RKO (cell line): ENCODE data around the gene SAMD3.
"Not testable (repeated sequence)": the region's sequence is repeated elsewhere in the genome, so short reads cannot be mapped to it uniquely, and the experiment has no call there.

ENCODE experiments used
- DNase-seq: peaks from one replicate; pipeline ENCODE4 v3.0.0-alpha.2; 2016; ENCODE audit warnings: low spot score

Gene SAMD3, protein sequence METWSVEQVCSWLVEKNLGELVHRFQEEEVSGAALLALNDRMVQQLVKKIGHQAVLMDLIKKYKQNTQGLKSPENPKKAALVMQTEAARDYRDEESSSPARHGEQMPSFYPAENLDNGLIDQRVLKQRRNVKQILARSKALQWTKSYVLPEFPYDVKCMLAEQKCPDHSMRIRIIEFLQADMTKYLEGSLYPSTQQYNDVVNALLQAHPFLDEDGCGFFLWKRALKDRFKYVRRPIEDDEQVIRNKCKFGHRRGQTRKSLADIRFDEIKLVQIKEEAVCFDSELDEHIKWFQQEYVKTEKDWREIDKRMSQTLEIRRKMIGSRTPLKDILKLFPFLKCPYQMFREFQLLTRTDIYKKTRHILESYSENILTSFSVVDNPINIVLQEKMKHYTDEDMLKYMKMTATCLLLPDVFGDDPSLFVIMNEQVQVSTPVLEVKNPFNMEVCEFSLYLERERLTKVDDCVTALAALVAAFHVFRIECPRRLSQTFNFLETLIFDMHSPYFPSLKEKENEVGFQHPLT

DNA sequence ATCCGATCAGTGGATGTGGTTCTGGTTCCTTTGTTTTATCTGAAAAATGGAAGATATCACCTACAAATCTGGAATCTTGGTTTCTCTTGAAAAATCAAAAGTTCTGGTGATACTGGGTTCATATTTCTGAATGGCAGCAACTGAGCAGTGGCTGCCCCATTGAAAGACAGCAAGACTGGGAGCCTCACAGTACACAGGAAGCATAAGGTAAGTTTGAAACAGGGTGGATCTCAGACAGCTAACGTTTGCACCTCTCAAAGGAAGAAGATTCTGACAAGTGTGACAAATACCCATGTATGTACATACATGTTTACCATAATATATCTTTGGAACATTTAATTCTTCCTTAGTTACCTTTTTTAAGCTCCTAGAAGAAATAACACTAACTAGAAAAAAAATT lies at the start of gene SAMD3:
Gene SAMD3 (minus strand): TSS at position 177 of the 400 bp plus-strand sequence. CDS start 7,678 bp downstream, outside the sequence.
- DNase-seq, result no peak

DNA sequence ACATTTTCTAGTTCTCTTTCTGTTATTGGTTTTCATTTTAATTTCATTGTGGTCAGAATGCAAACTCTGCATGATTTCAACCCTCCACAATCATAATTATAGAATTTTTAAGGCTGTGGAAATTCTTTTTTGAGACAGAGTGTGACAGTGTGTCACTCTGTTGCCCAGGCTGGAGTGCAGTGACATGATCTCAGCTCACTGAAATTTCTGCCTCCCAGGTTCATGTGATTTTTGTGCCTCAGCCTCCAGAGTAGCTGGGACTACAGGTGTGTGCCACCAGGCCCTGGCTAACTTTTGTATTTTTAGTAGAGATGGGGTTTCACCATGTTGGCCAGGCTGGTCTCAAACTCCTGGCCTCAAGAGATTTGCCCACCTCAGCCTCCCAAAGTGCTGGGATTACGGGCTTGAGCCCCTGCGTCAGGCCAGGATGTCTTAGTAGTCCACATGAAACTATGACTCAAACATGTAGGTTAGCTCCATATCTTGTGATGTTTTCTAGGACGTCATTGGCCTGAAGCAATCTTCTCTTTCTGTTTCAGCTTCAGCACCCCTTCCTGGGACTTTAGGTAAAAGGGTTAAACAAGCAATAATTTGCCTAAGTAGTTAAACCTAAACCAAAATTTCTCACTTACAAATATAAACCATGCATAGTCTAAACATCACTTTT lies 47.4 kb upstream of the SAMD3 start:
- no peak for DNase-seq

DNA sequence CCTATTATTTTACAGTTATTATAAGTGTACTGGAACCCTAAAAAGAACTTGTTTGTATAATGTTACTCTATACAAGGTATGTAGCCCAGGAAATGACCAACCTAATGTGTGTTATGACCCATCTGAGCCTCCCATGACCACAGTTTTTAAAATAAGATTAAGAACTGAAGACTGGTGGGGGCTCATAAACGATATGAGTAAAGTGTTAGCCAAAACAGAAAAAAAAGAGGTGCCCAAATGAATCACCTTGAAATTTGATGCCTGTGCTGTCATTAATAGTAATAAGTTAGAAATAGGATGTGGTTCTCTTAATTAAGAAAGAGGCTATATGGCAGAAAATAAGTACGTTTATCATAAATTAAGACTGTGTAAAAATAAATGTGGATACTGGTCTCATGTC lies 42.8 kb upstream of the SAMD3 start:
- DNase-seq, result not testable (repeated sequence)

DNA sequence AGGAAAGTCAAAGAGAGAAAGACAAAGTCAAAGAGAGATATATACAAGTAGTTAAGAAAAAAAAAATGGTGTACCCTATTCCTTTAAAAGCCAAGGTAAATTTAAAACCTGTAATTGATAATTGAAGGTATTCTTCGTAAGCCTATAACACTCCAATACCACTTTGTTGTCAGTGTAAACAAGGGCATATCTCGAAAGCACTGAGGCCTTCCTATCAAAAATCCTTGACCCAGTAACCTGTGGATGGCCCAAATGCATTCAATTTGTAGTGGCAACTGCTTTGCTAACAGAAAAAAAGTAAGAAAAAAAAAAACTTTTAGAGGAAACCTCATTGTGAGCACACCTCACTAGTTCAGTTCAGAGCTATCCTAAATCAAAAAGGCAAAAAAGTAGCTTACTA lies 39.3 kb upstream of the SAMD3 start:
- no peak for DNase-seq

DNA sequence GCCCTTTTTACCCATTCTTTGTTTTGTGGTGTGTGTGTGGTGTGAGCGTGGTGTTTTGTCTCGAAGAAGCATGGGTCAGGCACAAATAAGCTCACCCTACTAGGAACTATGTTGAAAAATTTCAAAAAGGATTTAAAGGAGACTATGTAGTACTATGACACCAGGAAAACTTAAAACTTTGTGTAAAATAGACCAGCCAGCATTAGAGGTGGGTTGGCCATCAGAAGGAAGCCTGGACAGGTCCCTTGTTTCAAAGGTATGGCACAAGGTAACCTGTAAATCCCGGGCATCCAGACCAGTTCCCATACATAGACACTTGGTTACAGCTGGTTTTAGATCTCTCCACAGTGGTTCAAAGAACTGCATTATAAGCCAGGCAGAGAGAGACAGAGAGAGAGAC lies 38.8 kb upstream of the SAMD3 start:
- DNase-seq, result not testable (repeated sequence)

DNA sequence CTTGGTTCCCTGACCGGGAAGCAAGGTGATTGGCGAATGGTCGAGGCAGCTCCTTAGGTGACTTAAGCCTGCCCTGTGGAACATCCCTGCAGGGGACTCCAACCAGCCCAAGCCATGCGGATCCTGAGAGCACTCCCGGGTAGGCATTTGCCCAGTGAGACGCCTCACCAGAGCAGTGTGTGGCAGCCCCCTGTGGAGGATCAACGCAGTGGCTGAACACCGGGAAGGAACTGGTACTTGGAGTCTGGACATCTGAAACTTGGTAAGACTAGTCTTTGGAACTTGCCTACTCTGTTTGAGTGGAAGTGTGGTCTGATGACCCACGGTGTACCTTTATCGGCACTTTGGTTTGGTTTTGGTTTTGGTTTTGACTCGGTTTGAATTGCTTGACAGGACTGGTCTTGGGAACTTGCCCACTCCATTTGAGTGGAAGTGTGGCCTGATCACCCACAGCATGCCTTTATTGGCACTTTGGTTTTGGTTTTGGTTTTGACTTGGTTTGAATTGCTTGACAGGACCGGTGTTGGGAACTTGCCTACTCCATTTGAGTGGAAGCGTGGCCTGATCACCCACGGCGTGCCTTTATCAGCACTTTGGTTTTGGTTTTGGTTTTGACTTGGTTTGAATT lies 38.0 kb upstream of the SAMD3 start:
- not testable (repeated sequence) for DNase-seq

DNA sequence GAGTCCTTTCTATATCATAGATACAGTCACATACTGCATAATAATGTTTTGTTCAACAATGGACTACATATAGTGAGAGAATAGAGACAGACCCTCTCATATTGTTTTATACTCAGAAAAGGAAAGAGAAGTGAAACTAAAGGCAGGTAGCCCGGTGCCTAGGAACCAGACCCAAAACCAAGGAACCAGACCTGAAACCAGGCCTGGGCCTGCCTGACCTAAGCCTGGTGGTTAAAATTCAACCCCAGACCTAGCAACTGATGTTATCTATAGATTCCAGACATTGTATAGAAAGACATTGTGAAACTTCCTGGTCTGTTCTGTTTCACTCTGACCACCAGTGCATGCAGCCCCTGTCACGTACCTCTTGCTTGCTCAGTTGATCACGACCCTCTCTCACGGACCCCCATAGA lies 37.3 kb upstream of the SAMD3 start:
- DNase-seq, result not testable (repeated sequence)

DNA sequence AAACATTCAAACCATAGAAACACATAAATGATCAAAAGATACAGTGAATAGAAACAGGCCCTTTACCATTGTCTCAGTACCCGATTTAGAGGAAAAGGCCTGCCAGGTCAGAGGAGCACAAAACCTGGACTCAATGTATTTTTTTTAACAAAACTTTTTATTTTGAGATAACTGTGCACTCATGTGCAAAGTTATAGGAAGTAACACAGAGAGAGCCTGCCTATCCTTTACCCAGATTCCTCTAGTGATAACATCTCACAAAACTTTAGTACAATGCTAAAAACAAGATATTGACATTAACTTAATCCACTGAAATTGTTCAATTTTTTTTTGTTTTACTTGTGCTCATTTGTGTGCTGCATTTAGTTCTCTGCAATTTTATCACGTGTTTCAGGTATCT lies 36.8 kb upstream of the SAMD3 start:
- no peak for DNase-seq

DNA sequence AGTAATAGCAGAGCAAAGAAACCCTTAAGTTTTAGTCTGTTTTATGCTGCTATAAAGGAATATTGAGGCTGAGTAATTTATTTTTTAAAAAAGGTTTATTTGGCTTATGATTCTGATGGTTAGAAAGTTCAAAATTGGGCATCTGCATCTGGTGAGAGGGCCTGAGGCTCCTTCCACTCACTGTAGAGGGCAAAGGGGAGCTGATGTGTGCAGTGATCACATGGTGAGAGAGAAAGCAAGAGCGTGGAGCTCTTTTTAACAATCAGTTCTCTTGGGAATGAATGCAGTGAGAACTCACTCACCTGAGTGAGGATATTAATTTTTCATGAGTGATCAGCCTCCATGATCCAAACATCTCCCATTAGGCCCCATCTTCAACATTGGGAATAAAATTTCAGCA lies 36.4 kb upstream of the SAMD3 start:
- no peak for DNase-seq

DNA sequence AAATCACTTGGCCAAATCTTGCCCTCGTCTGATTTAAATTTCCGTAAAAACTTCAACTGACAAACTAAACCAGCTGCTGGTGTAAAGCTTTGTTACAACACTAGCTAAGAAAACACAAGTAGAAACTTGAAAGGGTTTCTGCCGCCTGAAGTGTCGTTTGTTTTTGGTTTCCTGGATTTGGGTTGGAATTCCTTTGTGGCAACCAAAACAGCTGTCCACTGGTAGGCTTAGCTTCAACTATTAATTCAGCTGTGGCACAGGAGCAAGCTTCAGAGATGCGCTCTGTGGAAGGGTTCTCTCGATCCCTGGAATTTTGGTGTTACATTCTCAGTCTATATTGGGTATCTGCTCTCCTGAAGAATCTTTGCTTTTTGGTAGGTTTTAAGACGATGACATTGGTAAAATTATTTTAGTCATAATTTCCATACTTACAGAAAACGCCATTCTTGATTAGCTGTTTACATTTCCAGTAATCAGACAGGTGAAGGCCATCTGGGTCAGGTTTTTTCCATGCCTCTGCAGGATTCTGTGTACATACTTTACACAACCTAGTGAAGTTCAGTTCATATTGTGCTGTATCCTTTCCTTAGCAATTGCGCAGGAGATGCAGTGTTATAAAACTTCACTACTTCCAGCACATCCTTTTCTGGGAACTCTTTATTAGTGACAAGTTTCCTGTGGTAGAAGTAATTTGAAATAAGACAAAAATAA lies 29.9 kb upstream of the SAMD3 start:
- DNase-seq, result no peak

DNA sequence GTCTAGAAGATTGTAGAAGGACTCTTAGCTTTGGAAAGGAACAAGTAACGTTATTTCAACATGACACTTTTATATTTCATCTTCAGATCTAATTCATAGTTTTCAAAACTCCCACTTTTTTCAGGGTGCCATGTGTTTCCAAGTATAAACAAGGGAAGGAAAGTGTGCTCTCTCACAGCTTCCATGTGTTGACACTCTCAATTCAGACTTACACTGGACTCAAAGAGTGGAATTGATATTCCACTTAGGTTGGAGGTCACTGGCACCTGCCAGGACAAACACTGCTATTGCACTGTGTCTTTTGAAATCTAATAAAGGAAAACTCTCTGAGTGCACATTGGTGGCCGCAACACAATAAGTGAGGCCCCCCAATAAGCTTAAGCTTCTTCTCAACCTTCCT lies 22.5 kb upstream of the SAMD3 start:
- DNase-seq, result no peak

DNA sequence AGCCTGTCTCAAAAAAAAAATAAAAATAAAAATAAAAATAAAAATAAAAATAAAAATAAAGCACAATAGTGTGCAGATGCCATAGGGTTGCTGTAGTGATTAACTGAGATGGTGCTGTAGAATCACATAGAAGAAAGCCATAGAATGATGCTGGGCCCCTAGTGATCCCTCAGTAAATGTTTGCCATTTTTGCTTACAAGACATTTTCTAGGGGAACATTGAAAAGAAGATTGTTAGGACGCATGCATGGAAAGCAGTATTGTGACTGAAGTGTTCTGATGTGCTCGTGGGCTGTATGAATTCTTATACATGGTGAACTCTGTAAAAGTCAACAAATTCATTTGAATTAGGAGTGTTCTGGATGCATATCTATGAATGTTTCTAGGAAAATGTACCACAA lies 22.0 kb upstream of the SAMD3 start:
- no peak for DNase-seq

DNA sequence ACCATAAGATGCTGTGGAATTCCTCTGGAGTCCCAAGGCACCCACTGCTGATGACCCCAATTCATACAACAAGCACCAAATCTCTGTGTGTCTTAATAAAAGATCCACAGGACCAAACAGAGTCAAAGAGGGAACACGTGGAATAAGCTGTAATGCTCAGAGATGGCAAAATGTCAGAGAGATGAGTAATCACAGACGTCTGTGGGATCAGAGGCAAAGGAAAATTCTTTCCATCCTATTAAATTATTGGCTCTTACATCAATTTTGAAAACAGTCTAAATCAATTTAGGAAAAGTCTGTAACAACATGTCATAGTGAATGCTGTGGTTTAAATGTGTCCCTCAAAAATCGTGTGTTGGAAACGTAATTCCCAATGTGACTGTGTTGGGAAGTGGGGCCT lies 17.5 kb upstream of the SAMD3 start:
- DNase-seq, result peak; percentile 1

DNA sequence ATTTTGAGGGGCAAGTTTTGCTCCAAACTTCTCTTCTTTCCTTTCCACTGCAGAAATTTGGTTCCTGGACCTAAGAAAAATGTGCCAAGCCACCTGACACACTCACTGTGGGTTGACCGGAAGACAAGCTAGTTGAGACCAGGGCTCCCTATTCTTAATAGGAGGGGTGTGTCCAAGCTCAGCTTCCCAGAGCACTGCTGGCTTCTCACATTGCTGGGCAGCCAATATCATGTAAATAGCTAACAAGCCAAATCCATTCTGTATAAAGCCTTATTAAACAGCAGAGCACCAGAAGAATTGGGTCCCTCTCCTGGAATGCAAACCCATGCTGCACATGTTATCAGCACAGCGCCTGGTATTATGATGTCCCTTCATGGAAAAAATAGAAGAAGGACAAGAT lies 17.0 kb upstream of the SAMD3 start:
- DNase-seq, result no peak

DNA sequence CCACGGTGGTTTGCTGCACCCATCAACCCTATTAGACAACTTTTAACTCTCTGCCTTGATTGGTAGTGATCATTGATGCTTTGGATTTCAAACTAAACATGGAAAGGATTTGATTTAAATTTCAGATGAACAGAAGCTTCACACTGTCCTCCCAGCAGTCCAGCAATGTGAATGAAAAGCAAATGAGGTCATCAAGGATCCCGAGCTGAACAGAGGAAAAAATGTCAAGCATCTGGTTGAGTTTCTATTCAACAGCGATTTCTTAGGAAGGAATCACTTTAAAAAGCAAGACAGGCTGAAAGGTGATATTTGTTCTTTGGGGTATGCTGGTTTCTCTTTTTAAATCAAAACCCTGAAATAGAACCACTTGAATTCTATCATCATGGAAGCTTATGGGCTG lies 10.6 kb upstream of the SAMD3 start:
- no peak for DNase-seq

DNA sequence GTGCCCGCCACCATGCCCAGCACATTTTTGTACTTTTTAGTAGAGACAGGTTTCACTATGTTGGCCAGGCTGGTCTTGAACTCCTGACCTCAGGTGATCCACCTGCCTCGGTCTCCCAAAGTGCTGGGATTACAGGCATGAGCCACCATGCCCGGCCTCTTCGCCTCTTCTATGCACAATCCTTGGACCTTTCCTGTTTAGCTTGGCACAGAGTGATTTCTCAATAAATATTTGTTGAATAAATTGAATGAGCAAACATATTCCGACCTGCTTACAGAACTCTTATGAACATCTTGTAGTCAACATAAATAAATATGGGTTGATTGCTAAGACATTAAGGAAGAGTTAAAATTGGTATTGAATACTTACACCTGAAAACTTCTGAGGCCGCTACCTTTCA lies 7.8 kb upstream of the SAMD3 start:
- not testable (repeated sequence) for DNase-seq

DNA sequence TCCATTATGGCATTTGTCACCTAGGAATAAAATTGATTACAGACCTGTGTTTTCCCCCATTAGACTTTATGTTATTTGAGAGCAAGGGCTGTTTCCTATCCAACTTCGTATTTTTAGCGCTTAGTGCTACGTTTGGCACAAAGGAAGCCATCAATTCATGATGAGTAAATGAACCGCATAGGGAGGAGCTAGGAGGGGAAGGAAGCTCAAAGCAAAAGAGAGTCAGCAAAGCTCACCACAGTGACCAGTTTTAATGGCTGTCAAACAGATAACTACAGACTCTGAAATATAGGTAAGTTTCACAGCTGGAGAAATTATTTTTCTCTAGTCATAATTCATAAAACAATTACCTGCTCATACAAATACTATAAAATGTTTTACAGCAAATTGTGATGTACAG lies 6.9 kb upstream of the SAMD3 start:
- DNase-seq, result no peak

DNA sequence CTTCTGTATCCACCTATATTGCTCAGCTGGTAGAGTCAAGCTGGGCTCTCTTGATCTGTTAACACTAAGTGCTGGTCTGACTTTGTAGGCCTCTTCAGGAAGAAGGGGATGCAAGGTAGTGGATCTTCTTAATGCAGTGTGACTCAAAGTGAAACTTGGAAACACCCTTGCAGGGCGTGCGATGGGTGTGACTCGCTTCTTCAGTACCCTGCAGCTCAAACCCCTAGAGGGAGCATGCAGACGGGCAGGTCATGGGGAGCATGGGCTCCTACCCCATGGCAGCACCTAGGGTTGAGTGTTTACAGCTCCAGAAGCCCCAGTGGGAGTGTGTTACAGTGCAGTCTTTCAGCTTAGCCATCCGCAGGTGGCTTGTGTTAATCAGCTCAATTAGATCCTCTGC lies 757 bp upstream of the SAMD3 start:
- peak; percentile 22 for DNase-seq

DNA sequence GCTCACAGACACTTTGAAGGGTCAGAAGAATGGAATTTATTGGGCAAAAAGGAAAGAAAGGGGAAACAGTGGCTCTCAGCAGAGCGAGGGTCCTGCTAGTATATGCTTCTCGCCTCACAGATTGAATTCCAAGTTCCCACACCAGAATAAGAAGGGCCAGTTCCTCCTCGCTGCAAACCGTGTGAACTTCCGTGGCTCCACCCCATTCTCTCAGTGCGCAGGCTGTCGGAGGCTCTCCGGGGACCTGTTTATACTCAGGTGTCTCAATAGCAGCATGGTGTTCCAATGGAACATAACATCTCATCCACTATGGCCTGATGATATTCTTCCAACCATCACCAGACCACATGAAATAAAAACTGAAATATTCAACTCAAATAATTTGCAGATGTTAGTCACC lies 4.6 kb downstream of the SAMD3 start:
- no peak for DNase-seq

DNA sequence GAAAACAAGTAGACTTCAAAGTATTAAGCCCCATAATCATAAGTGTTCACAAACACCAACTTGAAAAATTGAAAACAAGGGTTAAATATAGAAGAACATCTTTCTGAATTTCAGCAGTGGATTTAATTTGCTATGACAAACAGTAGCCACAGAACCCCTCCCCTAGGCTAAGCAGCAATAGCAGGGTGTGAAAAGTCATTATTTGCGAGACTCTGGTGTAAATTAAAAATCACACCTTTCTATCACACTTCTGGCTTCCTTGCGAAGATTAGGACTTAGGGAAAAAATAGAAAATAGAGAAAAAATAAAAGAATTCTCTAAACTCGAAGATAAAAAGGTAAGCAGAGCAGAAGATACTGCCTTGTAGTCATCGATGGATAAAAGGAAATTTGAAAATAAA lies 6.1 kb downstream of the SAMD3 start:
- no peak for DNase-seq

DNA sequence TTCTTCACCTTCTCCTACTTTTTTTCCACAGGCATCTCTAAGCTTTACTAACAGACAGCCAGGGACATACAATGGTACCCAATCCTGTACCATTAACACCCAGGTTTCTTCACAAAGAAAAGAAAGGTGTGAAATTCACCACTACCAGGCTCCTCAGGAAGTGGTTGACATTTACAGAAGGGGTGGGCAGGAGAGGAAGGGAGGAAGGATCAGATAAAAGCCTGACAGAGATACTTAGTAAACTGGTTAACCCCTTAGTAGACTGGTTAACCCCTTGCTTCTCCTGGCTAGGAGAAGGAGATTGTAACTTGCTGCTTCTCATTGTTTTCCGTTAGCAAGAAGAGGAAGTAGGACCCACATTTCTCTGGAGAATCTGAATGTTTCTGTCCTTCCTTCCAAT lies 7.2 kb downstream of the SAMD3 start:
- no peak for DNase-seq

DNA sequence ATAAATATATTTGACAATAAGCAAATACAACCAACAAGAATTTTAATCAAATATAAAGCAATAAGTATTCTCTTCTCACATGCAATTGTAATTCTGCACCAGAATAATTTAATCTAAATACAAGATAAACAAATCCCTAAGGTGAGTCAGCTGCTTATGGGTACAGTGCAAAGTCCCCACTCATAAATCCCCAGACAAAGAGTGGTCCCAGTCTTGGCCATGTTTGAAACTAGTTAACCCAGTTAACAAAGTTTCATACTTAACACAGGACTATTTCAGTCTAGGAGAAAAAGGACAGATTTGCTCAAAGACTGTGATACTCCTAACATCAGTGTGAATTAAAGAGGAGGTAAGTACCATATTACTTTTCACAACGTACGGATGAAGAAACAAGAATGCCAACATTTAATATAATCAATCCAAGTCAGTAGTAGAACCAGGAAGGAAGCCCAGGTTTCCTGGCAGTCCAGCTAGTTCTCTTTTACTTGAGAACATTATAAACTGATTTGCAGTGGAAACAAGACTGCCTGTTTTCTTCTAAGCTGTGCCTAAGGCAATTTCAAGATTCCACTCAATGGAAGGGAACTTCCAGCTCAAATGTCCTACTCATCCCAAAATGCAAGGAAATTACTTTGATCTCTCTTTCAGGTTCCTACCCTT lies 10.4 kb downstream of the SAMD3 start:
- DNase-seq, result no peak
